WERI-Rb-1 (cell line): ENCODE measurements around the gene LRP5.

ENCODE experiments used
- DNase-seq: peaks from one replicate; pipeline ENCODE4 v3.0.0-alpha.2; 2020
- H3K27ac ChIP-seq: fragments of 250-450 bp; sonication (Bioruptor Pico); 2 replicates; pipeline ENCODE4 v1.5.1; 2020; ENCODE audit warnings: mild to moderate bottlenecking, moderate library complexity
- H3K27me3 ChIP-seq: fragments of 250-450 bp; sonication (Bioruptor Pico); 2 replicates; pipeline ENCODE4 v1.5.1; 2021; ENCODE audit warnings: mild to moderate bottlenecking, low read depth, moderate library complexity; ENCODE audit not compliant: insufficient read depth, severe bottlenecking
- H3K36me3 ChIP-seq: fragments of 250-450 bp; sonication (Bioruptor Pico); 2 replicates; pipeline ENCODE4 v1.5.1; 2020; ENCODE audit warnings: mild to moderate bottlenecking, moderate library complexity
- H3K4me3 ChIP-seq: 2 replicates; pipeline ENCODE4 v1.5.1; 2011; ENCODE audit warnings: low read depth, mild to moderate bottlenecking, control low read depth, low read length
- H3K9me3 ChIP-seq: fragments of 250-450 bp; sonication (Bioruptor Pico); 2 replicates; pipeline ENCODE4 v1.5.1; 2021; ENCODE audit warnings: mild to moderate bottlenecking, moderate library complexity; ENCODE audit not compliant: severe bottlenecking
- CTCF ChIP-seq: IDR thresholded peaks from 2 replicates; pipeline ENCODE4 v1.5.1; 2011; ENCODE audit warnings: low read depth, mild to moderate bottlenecking, control low read depth, inconsistent platforms, low read length

Gene LRP5

GRCh38 chr11:68385128-68385527 lies 72.7 kb downstream of the LRP5 start:
- Histone ChIP-seq H3K27ac (no peak overlapping the region), H3K4me3 (no peak overlapping the region), H3K36me3 (peaks cover 16% of the 10 kb centered on the region)

GRCh38 chr11:68386331-68386978 lies 74.1 kb downstream of the LRP5 start:
- no peaks in the 10 kb centered on the region for H3K9me3 ChIP-seq
- H3K27me3 ChIP-seq: no peaks in the 10 kb centered on the region
- peaks cover 18% of the 10 kb centered on the region for H3K36me3 ChIP-seq
- TF ChIP-seq CTCF: no peak
- DNase-seq: no peak
- H3K4me3 ChIP-seq: no peak overlapping the region
- no peak overlapping the region for H3K27ac ChIP-seq

More at GRCh38 chr11:68385128-68385527, 72.7 kb downstream of the LRP5 start:
- Histone ChIP-seq H3K27me3 (no peaks in the 10 kb centered on the region), H3K9me3 (no peaks in the 10 kb centered on the region)
- no peak for TF ChIP-seq CTCF
- DNase-seq: no peak

- TF ChIP-seq CTCF: no peak
- no peak overlapping the region for H3K4me3 ChIP-seq
- no peak for DNase-seq
- H3K9me3 ChIP-seq: no peaks in the 10 kb centered on the region
- H3K27ac ChIP-seq: no peak overlapping the region
- peaks cover 18% of the 10 kb centered on the region for H3K36me3 ChIP-seq
- no peaks in the 10 kb centered on the region for H3K27me3 ChIP-seq
These were observed 75.4 kb downstream of the LRP5 start for GRCh38 chr11:68387840-68388239.

- Histone ChIP-seq H3K4me3 (no peak overlapping the region), H3K27ac (no peak overlapping the region), H3K27me3 (no peaks in the 10 kb centered on the region), H3K36me3 (peaks cover 18% of the 10 kb centered on the region), H3K9me3 (no peaks in the 10 kb centered on the region)
- no peak for DNase-seq
- no peak for TF ChIP-seq CTCF
These were observed 76.3 kb downstream of the LRP5 start for GRCh38 chr11:68388595-68389198.

- no peaks in the 10 kb centered on the region for H3K9me3 ChIP-seq
- no peak for TF ChIP-seq CTCF
- peaks cover 20% of the 10 kb centered on the region for H3K36me3 ChIP-seq
- DNase-seq: no peak
- no peaks in the 10 kb centered on the region for H3K27me3 ChIP-seq
- no peak overlapping the region for H3K27ac ChIP-seq
- H3K4me3 ChIP-seq: no peak overlapping the region
These were observed 77.9 kb downstream of the LRP5 start for GRCh38 chr11:68390315-68390714.
